ENCODE results near the gene NTRK2.

DNA sequence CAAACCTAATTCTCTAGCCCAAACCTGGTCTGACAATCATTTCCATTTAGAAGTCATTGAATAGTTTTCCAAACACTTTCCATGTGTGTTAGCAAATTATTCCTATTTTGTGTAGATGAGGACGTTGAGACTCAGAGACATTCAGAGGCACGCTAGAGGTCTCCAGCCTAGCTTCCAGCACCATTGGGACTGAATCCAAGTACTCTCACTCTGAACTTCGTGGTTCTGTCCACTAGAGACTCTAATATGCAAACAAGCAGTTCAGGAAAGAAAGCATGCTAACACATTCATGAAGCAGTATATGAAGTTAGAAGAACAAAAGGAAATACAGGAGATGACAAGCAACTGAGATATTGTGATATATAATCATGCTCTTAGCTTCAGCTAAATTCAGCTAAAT is 354.8 kb downstream of the NTRK2 start:
- no peak for TF ChIP-seq POLR2AphosphoS5 (IDR thresholded peaks at IDR 0.05; ENCODE audit: low read depth, low read length)
- no peak for TF ChIP-seq POLR2A (IDR thresholded peaks at IDR 0.05; ENCODE audit: low read depth, low read length)
- TF ChIP-seq TAF1 (IDR thresholded peaks at IDR 0.05; ENCODE audit: borderline replicate concordance, low read depth, low read length): no peak

Measured in GM12892 (cell line).